Glutamatergic neuron (in vitro differentiated cells): ENCODE measurements around the gene FAM20B. TPM values are rescaled to one million over a fixed set of nuclear protein-coding genes. Genes with fewer than 3 reads are reported as not detected.
A peak's percentile ranks its signal among the peaks of the same experiment; 100 is the strongest.

Source experiments
- DNase-seq: peaks from one replicate; pipeline ENCODE4 v3.0.0; 2022
- H3K27ac Mint-ChIP-seq: one replicate; pipeline ENCODE4 v1.8.0; 2020; ENCODE audit warnings: mild to moderate bottlenecking, mixed read lengths, inconsistent platforms; ENCODE audit not compliant: unreplicated experiment
- H3K27me3 Mint-ChIP-seq: one replicate; pipeline ENCODE4 v1.8.0; 2020; ENCODE audit warnings: mild to moderate bottlenecking, moderate library complexity, mixed read lengths, inconsistent platforms; ENCODE audit not compliant: unreplicated experiment
- H3K36me3 Mint-ChIP-seq: one replicate; pipeline ENCODE4 v1.8.0; 2020; ENCODE audit warnings: mild to moderate bottlenecking, mixed read lengths, inconsistent platforms; ENCODE audit not compliant: unreplicated experiment
- H3K4me1 Mint-ChIP-seq: one replicate; pipeline ENCODE4 v1.8.0; 2020; ENCODE audit warnings: mild to moderate bottlenecking, low read depth, mixed read lengths, inconsistent platforms; ENCODE audit not compliant: unreplicated experiment
- H3K4me3 Mint-ChIP-seq: one replicate; pipeline ENCODE4 v1.8.0; 2020; ENCODE audit warnings: mild to moderate bottlenecking, mixed read lengths, inconsistent platforms; ENCODE audit not compliant: unreplicated experiment
- H3K9me3 Mint-ChIP-seq: one replicate; pipeline ENCODE4 v1.8.0; 2020; ENCODE audit warnings: mild to moderate bottlenecking, moderate library complexity, mixed read lengths, inconsistent platforms; ENCODE audit not compliant: unreplicated experiment
- total RNA-seq: library from RNA; stranded (reverse); fragmentation: NEBNext Ultra II Directional; extraction: Animal tissue kit (Norgen Biotek cat#: 25700); gene quantifications from one replicate; pipeline ENCODE4 v1.2.1, GENCODE V29; 2021; ENCODE audit not compliant: unreplicated experiment
- TF ChIP-seq, protein P1 (sequence below): fragments of 200-600 bp; sonication (generic); IDR thresholded peaks from one replicate; pipeline ENCODE4 v1.5.0; 2021; ENCODE audit not compliant: partially characterized antibody, unreplicated experiment

FAM20B gene
- total RNA-seq, 1 donor from 2014 or later = 39.3 TPM

DNA sequence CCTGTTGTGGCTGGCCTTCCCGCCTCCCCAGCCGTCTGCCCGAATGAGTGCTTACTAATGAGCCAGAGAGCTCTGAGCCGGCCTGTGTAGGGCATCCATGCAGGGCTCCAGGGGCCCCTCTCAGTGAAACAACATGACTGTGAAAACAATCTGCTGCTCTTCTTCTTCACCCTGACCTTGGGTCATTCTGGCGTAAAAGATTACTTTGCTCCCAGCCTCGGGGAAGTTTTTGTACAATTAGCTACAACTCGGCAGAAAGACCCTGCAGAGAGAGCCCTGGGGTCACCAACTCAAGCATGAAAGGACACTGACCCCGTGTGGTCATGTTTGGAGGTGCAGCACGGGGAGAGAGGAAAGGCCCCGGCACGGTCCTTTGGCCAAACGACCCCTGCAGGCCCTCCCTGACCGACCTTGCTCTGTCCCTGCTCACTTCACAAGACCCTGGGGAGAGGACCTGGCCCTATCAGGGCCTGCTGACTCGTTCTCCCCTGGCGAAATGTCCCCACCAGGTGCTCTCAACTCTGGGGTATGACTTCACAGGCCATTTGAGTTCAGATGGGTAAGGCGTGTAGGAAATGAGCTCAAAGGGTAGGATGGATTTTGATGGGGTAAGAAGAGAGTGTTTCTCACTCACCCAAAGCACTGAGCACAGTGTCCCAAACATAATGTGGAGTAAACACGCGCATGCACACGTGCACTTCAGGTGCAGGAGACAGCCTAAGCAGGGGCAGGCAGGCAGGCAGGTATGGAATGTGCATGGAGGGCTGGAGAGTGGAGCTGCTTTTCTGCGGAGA lies 22.9 kb upstream of the FAM20B start:
- TF ChIP-seq, protein P1, sequence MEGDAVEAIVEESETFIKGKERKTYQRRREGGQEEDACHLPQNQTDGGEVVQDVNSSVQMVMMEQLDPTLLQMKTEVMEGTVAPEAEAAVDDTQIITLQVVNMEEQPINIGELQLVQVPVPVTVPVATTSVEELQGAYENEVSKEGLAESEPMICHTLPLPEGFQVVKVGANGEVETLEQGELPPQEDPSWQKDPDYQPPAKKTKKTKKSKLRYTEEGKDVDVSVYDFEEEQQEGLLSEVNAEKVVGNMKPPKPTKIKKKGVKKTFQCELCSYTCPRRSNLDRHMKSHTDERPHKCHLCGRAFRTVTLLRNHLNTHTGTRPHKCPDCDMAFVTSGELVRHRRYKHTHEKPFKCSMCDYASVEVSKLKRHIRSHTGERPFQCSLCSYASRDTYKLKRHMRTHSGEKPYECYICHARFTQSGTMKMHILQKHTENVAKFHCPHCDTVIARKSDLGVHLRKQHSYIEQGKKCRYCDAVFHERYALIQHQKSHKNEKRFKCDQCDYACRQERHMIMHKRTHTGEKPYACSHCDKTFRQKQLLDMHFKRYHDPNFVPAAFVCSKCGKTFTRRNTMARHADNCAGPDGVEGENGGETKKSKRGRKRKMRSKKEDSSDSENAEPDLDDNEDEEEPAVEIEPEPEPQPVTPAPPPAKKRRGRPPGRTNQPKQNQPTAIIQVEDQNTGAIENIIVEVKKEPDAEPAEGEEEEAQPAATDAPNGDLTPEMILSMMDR = peak; percentile 95
- Mint-ChIP-seq H3K9me3 (no peaks in the 10 kb centered on the region), H3K4me3 (no peak overlapping the region), H3K4me1 (peaks cover 7% of the 10 kb centered on the region), H3K27ac (no peak overlapping the region), H3K36me3 (no peaks in the 10 kb centered on the region), H3K27me3 (peaks cover 2% of the 10 kb centered on the region)
- peak; percentile 96 for DNase-seq

DNA sequence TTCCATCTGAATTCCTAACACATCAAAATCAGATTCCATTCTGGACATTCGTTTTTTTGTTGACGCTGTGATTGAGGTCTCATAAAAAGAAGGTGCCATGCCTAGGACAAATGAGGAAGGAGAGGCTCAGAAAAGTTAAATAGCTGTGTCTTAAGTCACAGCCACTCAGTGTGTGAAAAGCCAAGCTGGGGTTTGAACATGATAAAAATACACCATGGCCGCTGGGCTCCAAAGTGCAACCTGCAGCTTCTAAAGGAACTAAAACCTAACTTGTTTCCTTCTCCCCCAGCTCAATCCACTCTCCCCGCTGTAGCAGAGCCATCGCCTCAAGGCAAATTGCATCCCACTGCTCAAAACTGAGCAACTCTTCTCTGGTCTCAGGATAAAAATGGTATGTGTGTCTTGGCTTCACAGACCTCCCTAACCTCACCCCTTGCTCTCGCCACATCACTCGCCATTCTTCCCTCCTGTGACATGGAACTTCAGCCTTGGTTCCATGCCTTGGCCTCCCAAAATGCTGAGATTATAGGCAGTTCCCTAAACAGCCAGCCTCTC lies 22.1 kb upstream of the FAM20B start:
- Mint-ChIP-seq H3K4me1 (peaks cover 7% of the 10 kb centered on the region), H3K4me3 (no peak overlapping the region), H3K27ac (no peak overlapping the region), H3K36me3 (no peaks in the 10 kb centered on the region), H3K27me3 (peaks cover 2% of the 10 kb centered on the region), H3K9me3 (no peaks in the 10 kb centered on the region)
- DNase-seq = no peak
- TF ChIP-seq, protein P1 = peak; percentile 22

DNA sequence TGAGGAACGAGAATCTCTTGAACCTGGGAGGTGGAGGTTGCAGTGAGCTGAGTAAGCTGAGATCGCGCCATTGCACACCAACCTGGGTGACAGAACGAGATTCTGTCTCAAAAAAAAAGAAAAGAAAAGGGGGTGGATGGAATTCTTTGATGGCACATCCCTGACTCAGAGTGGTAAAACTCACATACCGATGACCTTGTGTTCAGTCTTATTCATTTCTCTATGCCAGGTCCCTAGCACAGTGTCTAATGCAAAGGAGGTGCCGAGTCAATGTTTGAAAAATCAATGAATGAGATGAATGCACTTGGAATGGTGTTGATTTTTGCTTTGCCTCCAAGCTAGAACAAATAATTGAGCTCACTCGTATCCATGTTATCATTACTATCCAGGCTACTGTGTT lies 18.5 kb upstream of the FAM20B start:
- TF ChIP-seq, protein P1 = no peak
- no peaks in the 10 kb centered on the region for H3K36me3 Mint-ChIP-seq
- peaks cover 2% of the 10 kb centered on the region for H3K27me3 Mint-ChIP-seq
- H3K4me1 Mint-ChIP-seq = peaks cover 7% of the 10 kb centered on the region
- no peak for DNase-seq
- H3K27ac Mint-ChIP-seq = no peak overlapping the region
- no peaks in the 10 kb centered on the region for H3K9me3 Mint-ChIP-seq
- no peak overlapping the region for H3K4me3 Mint-ChIP-seq

DNA sequence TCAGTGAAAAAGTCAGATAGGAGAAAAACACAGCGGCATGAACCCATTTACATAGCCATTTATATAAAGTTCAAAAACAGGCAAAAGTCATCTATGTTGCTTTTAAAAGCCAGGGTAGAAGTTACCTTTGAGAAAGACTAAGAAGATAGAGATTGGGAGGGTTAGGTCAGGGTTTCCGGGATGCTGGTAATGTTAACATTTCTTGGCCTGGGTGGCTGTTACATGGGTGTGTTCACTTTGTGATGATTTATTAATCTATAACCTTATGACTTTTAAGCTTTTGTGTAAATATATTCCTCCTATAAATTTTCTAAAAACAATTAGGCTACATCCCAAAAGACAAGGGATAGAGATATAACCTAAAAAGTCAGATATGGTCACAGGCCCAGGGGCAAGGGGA lies 15.0 kb upstream of the FAM20B start:
- no peak for DNase-seq
- H3K9me3 Mint-ChIP-seq = no peaks in the 10 kb centered on the region
- TF ChIP-seq, protein P1 = no peak
- no peak overlapping the region for H3K27ac Mint-ChIP-seq
- no peaks in the 10 kb centered on the region for H3K36me3 Mint-ChIP-seq
- H3K27me3 Mint-ChIP-seq = peaks cover 4% of the 10 kb centered on the region
- H3K4me1 Mint-ChIP-seq = no peaks in the 10 kb centered on the region
- no peak overlapping the region for H3K4me3 Mint-ChIP-seq

DNA sequence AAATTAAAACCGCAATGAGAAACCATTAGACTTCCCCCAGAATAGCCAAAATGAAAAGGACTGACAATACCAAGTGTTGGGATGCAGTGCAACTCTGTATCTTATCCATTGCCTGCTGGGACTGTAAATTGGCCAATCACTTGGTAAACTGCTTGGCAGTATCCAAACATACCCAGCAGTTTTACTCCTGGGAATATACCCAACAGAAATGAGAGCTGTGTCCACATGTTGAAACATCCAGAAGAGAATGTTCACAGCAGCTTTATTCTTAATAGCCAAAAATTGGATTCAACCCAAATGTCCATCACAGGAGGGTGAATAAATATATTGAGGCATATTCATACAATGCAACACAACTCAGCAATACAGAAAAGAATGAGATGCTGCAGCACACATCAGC lies 13.7 kb upstream of the FAM20B start:
- Mint-ChIP-seq H3K36me3 (no peaks in the 10 kb centered on the region), H3K9me3 (no peaks in the 10 kb centered on the region), H3K4me3 (no peak overlapping the region), H3K27me3 (peaks cover 4% of the 10 kb centered on the region), H3K27ac (no peak overlapping the region), H3K4me1 (no peaks in the 10 kb centered on the region)
- no peak for DNase-seq
- TF ChIP-seq, protein P1 = no peak
